GM19351 (cell line): ENCODE measurements around the gene CNTNAP2.

ENCODE experiments used
- ATAC-seq: cut with Tn5 transposase; IDR thresholded peaks from one replicate; pipeline ENCODE4 v1.9.1; 2021; ENCODE audit warnings: mild to moderate bottlenecking, moderate library complexity; ENCODE audit not compliant: unreplicated experiment

Gene CNTNAP2

GRCh38 chr7:148211740-148212151, 2095.1 kb downstream of the CNTNAP2 start:
- ATAC-seq = no peak

GRCh38 chr7:148212731-148213130, 2096.1 kb downstream of the CNTNAP2 start:
- no peak for ATAC-seq

- ATAC-seq = no peak
Measured at GRCh38 chr7:148214101-148214500, 2097.5 kb downstream of the CNTNAP2 start.

GRCh38 chr7:148218603-148219002, 2102.0 kb downstream of the CNTNAP2 start:
- ATAC-seq = peak; percentile 93

DNA sequence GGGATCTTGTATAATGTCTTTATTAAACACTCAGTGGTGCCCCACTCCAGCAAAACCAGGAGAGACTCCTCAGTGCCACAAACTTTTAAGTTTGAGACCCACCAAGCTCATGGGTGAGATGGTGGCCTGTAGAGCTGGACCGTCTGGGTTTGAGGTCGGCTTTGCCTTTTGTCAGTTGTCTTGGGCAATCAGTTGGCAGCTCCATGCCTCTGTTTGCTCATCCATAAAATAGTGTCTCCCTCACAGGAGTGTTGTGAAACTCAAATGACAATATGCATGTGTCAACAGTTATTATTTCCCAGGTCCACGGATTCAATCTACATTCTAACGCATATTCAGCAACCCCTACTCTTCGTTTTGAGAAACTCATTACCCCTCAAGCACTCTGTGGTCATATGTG, 2106.1 kb downstream of the CNTNAP2 start:
- ATAC-seq = no peak

- no peak for ATAC-seq
Measured at GRCh38 chr7:148223160-148223559, 2106.6 kb downstream of the CNTNAP2 start.

DNA sequence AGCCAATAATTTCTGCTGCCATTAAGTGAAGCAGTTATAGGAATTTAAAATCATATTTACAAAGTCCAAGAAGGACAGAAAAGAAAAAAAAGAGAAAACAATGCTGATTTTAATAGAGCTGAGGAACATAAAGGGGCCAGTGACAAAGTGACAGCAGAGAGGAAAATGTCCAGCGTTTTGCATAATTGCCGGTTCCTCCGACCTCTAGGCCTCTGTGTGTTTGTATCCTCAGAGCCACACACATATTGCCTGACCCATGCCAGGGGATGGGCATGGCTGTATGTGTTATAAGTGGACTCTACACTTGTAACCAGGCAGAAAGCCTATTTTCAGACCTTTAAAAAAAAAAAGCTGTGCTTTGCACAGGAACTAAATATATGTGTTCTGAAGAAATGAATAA, 2107.1 kb downstream of the CNTNAP2 start:
- ATAC-seq = no peak

DNA sequence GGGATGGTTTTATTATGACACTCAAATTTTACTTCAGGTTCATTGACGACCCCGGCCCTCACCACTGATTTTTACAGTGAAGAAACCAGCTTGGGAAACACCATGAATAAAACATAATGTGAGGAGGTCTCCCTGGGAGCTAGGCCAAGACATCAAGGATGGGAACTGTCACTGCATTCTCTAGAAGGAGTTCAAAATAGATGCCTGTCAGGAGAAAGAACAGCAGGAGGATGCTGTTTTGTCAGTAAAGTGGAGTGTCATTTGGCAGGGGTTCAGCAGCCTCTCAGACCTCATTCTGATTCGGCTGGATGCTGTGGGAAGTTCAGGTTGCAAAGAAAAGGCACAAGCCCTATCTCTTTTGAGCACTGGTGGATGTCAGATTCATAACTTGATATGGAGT, 2113.7 kb downstream of the CNTNAP2 start:
- no peak for ATAC-seq

DNA sequence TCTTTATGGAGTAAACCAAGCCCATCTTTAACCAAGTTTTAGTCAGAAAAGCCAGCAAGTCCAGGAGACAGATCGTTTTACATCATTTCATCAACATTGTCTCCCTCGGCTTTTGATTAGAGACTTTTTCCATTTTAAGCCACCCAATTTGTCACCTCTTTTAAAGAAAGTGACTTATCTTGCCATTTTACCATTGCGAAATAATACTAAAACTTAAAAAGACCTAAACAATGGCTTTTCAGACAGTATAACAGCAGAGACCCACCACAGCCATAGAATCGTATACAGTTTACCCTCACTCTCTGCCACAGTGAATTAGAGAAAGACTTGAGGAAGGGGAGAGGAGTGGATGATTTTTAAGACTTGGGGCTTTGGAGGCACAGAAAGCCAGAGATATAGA, 2114.3 kb downstream of the CNTNAP2 start:
- no peak for ATAC-seq

GRCh38 chr7:148232784-148233183, 2116.2 kb downstream of the CNTNAP2 start:
- ATAC-seq = no peak

GRCh38 chr7:148234715-148235114, 2118.1 kb downstream of the CNTNAP2 start:
- ATAC-seq = no peak

GRCh38 chr7:148238761-148239325, 2122.2 kb downstream of the CNTNAP2 start:
- no peak for ATAC-seq

DNA sequence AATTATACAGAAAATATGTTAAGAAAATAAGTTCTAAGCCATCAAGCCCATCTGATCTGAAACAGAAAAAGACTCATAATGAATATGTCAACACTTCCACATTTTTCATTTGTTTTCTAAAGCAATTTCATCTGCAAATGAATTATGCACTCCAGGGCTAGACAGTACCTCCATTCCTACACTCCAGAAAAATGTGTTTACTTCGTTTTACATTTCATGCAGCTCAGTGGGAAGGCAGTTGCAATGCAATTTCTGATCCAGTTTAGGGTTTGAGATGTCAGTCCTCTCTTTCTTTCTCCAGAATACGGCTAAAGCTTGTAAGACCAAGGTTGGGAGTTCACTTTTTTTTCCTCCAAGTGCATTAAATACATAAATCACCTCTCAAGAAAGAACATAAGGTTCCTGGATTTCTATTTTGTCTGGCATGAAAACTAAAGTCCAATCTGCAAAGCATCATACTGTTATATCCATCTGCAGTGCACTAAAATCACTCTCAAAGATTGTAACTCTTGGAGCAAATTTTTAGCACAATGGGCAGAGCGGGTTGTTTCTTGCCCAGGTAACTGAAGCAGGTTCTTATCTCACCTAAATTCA, 2125.2 kb downstream of the CNTNAP2 start:
- ATAC-seq = peak; percentile 8

GRCh38 chr7:148242294-148242821, 2125.8 kb downstream of the CNTNAP2 start:
- ATAC-seq = peak; percentile 96

DNA sequence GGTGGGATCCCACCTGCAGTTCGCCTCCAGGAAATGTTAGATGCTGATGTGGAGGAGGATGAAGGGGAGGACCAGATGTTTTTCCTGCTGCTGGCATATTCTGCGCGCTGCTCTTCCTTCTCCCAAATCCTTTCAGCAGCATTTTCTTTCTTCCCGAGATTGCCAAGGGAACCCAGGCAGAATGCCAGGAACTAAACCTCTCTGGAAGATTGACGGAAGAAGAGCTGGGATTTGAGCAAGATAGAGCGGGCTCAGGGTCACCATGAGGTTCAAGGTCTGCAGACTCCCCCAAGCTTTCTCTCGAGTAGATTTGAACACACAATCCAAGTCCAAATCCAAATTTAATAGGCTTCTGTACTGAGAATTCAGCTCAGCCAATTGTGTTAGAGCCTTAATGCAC, 2128.8 kb downstream of the CNTNAP2 start:
- ATAC-seq = no peak

DNA sequence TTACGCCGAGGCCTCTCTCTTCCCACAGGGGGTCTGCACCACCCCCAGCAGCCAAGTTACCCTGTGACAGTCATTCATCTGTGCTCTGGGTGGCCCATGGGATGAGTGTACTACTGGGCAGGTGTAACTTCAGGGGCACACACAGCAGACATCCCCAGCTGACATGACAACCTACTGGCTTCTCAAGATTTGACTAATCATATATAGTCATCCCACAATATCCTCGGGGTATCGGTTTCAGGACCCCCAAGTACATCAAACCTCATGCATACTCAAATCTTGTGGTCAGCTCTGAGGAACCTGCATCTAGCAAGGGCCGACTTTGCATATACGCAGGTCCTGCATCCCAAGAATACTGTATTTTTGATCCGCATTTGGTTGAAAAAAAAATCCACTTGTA, 2137.0 kb downstream of the CNTNAP2 start:
- ATAC-seq = peak; percentile 95

DNA sequence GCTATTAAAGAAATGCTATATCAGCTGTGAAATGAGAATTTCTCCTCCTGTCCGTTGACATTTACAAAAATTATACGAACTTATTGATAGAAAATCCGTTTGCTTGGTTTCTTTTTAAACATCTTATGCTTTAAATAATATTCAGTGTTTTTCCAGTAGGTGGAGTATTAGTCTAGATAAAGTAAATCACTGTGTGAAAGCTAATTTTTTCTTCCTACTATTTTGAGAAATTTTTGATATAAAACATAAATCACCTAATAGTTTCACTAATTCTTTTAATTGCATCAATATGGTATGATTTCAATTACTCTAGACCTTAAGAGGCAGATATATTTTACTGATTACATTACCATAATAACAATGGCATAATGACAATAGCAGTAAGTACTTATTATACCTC, 2138.7 kb downstream of the CNTNAP2 start:
- no peak for ATAC-seq

DNA sequence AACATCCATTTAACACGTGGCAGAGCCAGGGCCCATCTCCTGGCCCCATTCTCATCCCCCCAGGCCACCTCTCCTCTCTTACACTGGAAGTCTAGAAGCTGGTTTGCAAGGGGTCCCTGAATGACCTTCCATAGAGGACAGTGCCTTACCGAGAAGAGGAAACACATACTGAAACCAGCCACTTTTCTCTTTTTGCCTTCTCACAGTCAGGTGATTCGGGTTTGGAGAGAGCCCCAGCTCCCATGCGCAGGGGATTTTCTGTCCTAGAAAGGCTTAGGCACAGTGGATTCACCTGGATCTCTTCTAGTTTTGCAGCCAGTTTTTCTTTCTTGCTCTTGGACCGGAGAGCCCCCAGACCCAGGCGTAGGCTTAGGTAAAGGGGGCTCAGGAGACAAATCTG, 2139.8 kb downstream of the CNTNAP2 start:
- ATAC-seq = peak; percentile 40

DNA sequence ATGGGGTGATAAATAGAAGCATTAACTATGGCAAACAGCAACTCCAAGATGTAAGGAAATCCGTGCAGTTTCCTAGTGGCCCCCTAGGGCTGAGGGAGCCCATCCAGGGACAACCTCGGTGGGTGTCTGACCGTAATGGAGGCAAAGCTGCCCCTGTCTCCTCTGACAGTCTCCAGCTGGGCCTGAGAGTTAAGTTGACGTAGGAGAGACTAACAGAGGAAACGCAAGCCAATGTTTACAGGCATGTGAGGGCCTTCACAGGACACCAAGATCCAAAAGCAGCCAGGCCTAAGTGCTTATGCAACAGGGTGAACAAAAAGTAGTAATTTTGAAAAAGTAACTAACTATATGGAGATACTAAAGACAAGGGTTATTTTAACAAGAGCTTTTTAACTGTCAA, 2144.0 kb downstream of the CNTNAP2 start:
- no peak for ATAC-seq

GRCh38 chr7:148261523-148261922, 2144.9 kb downstream of the CNTNAP2 start:
- ATAC-seq = no peak

DNA sequence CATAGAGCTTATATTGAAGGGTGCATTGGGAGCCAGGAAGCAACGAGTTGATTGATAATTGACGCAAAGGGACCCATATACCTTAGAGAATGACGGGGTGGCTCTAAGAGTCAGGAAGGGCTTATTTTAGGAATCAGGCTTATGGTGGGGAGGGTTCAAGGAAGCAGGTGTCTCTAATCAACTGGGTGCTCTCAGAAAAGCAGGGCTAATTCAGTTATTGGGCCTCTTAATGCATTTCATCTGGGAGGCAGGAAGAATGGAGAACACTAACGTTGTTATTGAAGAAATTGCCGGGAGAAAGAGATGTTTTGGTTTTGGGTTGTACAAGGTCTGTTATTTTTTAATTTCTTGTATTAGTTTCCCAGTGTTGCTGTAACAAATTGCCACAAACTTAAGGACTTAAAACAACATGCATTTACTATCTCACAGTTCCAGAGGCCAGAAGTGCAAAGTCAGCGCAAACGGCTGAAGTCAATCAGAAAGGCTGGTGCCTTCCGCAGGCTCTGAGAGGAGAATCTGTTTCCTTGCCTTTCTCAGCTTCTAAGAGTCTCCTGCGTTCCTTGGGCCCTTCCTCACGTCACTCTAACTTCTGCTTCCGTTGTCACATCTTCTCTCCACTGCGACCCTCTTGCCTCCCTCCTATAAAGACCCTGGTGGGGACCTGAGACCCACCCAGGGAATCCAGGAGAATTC, 2145.5 kb downstream of the CNTNAP2 start:
- no peak for ATAC-seq

GRCh38 chr7:148262721-148263229, 2146.2 kb downstream of the CNTNAP2 start:
- ATAC-seq = peak; percentile 71
